Caco-2 (cell line): Measurements from ENCODE around the gene ACTN2. TPM values are rescaled to one million over a fixed set of nuclear protein-coding genes. Genes with fewer than 3 reads are reported as not detected.

Source experiments
- BruUV-seq: library from RNA; stranded (reverse); fragments of 400-500 nt; replicated peaks from 2 replicates; lab custom pipeline; 2021; lab: Mats Ljungman, UMichigan
- CTCF ChIA-PET: fragments of 300-600 bp; sonication (Branson Sonifier 250); formaldehyde crosslinking; loops from one replicate; lab custom pipeline; 2022; ENCODE audit warnings: antibody characterized with exemption; lab: Charles Lee
- POLR2A ChIA-PET: fragments of 300-600 bp; sonication (Branson Sonifier 250); formaldehyde crosslinking; loops from one replicate; lab custom pipeline; 2022; ENCODE audit warnings: antibody characterized with exemption; lab: Charles Lee
- DNase-seq, 2 experiments: peaks; one replicate each; pipeline versions ENCODE4 v3.0.0 to v3.0.0-alpha.2; 2020 to 2022
- H3K27me3 ChIP-seq: replicated peaks from 2 replicates; pipeline ENCODE4 v1.6.0; 2011; ENCODE audit warnings: low read length; ENCODE audit not compliant: control insufficient read depth, insufficient read depth
- H3K36me3 ChIP-seq: 2 replicates; pipeline ENCODE4 v1.5.1; 2011; ENCODE audit warnings: low read length; ENCODE audit not compliant: control insufficient read depth, insufficient read depth
- H3K4me1 ChIP-seq: fragments of 250-450 bp; sonication (Bioruptor Pico); 2 replicates; pipeline ENCODE4 v1.5.1; 2020; ENCODE audit warnings: mild to moderate bottlenecking
- H3K4me3 ChIP-seq: 2 replicates; pipeline ENCODE4 v1.5.1; 2011; ENCODE audit warnings: low read depth, mild to moderate bottlenecking, control low read depth, low read length
- H3K9me3 ChIP-seq: fragments of 250-450 bp; sonication (Bioruptor Pico); 2 replicates; pipeline ENCODE4 v1.5.1; 2020; ENCODE audit warnings: mild to moderate bottlenecking, moderate library complexity
- H3K27ac Mint-ChIP-seq: one replicate; pipeline ENCODE4 v1.8.0; 2022; ENCODE audit warnings: mixed read lengths; ENCODE audit not compliant: unreplicated experiment
- H3K27me3 Mint-ChIP-seq: one replicate; pipeline ENCODE4 v1.8.0; 2022; ENCODE audit warnings: mixed read lengths; ENCODE audit not compliant: insufficient read depth, unreplicated experiment
- H3K36me3 Mint-ChIP-seq: one replicate; pipeline ENCODE4 v1.8.0; 2022; ENCODE audit warnings: mild to moderate bottlenecking, mixed read lengths; ENCODE audit not compliant: insufficient read depth, unreplicated experiment
- H3K4me1 Mint-ChIP-seq: one replicate; pipeline ENCODE4 v1.8.0; 2022; ENCODE audit warnings: low read depth, mixed read lengths; ENCODE audit not compliant: unreplicated experiment
- H3K4me3 Mint-ChIP-seq: one replicate; pipeline ENCODE4 v1.8.0; 2022; ENCODE audit warnings: mild to moderate bottlenecking, moderate library complexity, mixed read lengths; ENCODE audit not compliant: unreplicated experiment
- H3K9me3 Mint-ChIP-seq: one replicate; pipeline ENCODE4 v1.8.0; 2022; ENCODE audit warnings: mixed read lengths; ENCODE audit not compliant: unreplicated experiment
- intact Hi-C: fragments of 100-400 bp; cut with micrococcal nuclease; formaldehyde crosslinking; loops from one replicate; pipeline ENCODE4 v1.10.0; 2022; ENCODE audit not compliant: unreplicated experiment
- total RNA-seq: library from RNA; stranded (reverse); gene quantifications from 2 replicates; pipeline ENCODE4 v1.2.3, GENCODE V29; 2022
- TF ChIP-seq, protein P1 (sequence below), 2 experiments: fragments of 200-600 bp in 1 of 2; IDR thresholded peaks; 1 replicate in 1 of 2; 2 replicates in 1 of 2; pipeline versions ENCODE4 v1.5.1 to v1.8.0; 2011 to 2022; ENCODE audit warnings: antibody characterized with exemption in 1 of 2, control low read depth in 1 of 2, inconsistent platforms in 1 of 2, low read depth in 1 of 2, low read length in 1 of 2, mild to moderate bottlenecking in 1 of 2, moderate library complexity in 1 of 2; ENCODE audit not compliant: insufficient read depth in 1 of 2, severe bottlenecking in 1 of 2, unreplicated experiment in 1 of 2

Gene ACTN2
- total RNA-seq, 1 experiment from 2014 or later: not detected

DNA sequence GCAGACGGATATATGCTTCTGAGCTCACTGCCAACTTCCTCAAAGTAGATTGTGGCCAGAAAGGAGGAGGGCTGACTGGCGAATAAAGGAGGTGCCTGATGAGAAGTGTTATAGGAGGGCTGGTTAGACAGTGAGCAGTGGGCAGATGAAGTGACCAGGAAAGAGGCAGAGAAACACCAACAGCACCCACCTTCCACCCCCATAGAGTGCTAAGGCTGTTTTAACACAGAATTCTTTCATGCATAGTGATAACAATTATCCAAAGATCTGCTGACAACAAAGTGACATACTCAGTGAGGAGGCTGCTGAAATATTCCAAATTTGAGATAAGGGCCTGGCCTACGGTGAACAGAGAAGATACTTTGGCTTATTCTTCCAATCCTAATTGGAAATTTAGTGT lies 87.6 kb downstream of the ACTN2 start:
- H3K4me3 Mint-ChIP-seq: no peak overlapping the region
- ChIA-PET CTCF (no interaction called here), POLR2A (no interaction called here)
- H3K27me3 Mint-ChIP-seq: peaks cover 17% of the 10 kb centered on the region
- Histone ChIP-seq H3K4me3 (no peak overlapping the region), H3K9me3 (peaks cover under 1% of the 10 kb centered on the region), H3K36me3 (no peaks in the 10 kb centered on the region), H3K27me3 (no peaks in the 10 kb centered on the region), H3K4me1 (no peaks in the 10 kb centered on the region)
- intact Hi-C loops: loop anchor here (2.0 kb wide), 1 partner anchor 15 kb away; no protein-coding TSS in a partner anchor
- H3K36me3 Mint-ChIP-seq: no peaks in the 10 kb centered on the region
- DNase-seq: no peak
- no TSS peak for BruUV-seq
- H3K9me3 Mint-ChIP-seq: peaks cover 17% of the 10 kb centered on the region
- no peak overlapping the region for H3K27ac Mint-ChIP-seq
- TF ChIP-seq, protein P1, sequence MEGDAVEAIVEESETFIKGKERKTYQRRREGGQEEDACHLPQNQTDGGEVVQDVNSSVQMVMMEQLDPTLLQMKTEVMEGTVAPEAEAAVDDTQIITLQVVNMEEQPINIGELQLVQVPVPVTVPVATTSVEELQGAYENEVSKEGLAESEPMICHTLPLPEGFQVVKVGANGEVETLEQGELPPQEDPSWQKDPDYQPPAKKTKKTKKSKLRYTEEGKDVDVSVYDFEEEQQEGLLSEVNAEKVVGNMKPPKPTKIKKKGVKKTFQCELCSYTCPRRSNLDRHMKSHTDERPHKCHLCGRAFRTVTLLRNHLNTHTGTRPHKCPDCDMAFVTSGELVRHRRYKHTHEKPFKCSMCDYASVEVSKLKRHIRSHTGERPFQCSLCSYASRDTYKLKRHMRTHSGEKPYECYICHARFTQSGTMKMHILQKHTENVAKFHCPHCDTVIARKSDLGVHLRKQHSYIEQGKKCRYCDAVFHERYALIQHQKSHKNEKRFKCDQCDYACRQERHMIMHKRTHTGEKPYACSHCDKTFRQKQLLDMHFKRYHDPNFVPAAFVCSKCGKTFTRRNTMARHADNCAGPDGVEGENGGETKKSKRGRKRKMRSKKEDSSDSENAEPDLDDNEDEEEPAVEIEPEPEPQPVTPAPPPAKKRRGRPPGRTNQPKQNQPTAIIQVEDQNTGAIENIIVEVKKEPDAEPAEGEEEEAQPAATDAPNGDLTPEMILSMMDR (IDR thresholded peaks at IDR 0.05; ENCODE audit: insufficient read depth in 1 of 2, low read depth in 1 of 2, low read length in 1 of 2, severe bottlenecking in 1 of 2, unreplicated experiment in 1 of 2): no peak
- H3K4me1 Mint-ChIP-seq: no peaks in the 10 kb centered on the region

DNA sequence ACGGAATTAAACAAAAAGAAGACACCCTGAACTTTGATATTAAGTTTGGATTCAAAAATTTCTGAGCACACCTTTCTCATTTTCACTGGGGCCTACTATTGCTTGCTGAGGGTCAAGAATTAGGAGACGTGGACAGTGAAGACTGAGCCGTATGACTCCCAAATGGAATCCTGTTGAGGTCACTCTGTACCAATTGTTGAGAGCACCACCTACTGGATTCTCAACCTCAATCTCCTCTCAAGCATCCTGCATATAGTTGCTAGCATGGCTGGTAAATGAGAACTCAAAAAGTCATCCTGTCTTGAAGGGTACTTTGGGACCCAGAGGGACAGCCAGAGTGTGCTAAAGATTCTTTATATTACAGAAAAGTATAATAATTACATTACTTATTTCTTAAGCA lies 88.6 kb downstream of the ACTN2 start:
- TF ChIP-seq, protein P1 (IDR thresholded peaks at IDR 0.05; ENCODE audit: insufficient read depth in 1 of 2, low read depth in 1 of 2, low read length in 1 of 2, severe bottlenecking in 1 of 2, unreplicated experiment in 1 of 2): peak; percentile 44 to 53
- ChIA-PET CTCF (interaction anchor here (0.7 kb wide), 2 partner anchors 376 to 643 kb away, joined by 3 to 4 read pairs; no protein-coding TSS in a partner anchor), POLR2A (no interaction called here)
- DNase-seq: peak in 1 of 2 experiments; percentile 23
- intact Hi-C loops: loop anchor here (1.0 to 5.0 kb wide), 3 partner anchors 16 to 673 kb away; no protein-coding TSS in a partner anchor
- H3K9me3 ChIP-seq: peaks cover 8% of the 10 kb centered on the region
- Mint-ChIP-seq H3K9me3 (peaks cover 27% of the 10 kb centered on the region), H3K27ac (no peak overlapping the region), H3K4me1 (no peaks in the 10 kb centered on the region), H3K27me3 (peaks cover 17% of the 10 kb centered on the region), H3K36me3 (no peaks in the 10 kb centered on the region), H3K4me3 (no peak overlapping the region)
- H3K36me3 ChIP-seq: no peaks in the 10 kb centered on the region
- H3K4me1 ChIP-seq: no peaks in the 10 kb centered on the region
- no peaks in the 10 kb centered on the region for H3K27me3 ChIP-seq
- no peak overlapping the region for H3K4me3 ChIP-seq
- no TSS peak for BruUV-seq

DNA sequence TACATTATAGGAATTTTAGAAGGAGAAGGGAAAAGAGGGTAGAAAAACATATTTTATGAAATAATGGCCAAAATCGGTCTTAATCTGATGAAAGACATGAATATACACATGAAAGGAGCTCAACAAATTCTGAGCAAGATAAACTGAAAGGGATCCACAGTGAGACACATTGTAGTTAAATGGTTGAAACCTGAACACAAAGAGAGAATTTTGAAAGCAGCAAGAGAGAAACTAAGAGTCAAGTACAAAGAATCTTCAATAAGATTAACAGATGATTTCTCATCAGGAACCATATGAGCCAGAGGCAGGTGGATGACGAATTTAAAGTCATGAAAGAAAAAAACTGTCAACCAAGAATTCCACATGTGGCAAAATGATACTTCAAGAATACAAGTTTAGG lies 93.0 kb downstream of the ACTN2 start:
- POLR2A ChIA-PET: no interaction called here
- TF ChIP-seq, protein P1 (IDR thresholded peaks at IDR 0.05; ENCODE audit: insufficient read depth in 1 of 2, low read depth in 1 of 2, low read length in 1 of 2, severe bottlenecking in 1 of 2, unreplicated experiment in 1 of 2): no peak
- peaks cover 37% of the 10 kb centered on the region for H3K9me3 Mint-ChIP-seq

More for the DNA sequence above, 93.0 kb downstream of the ACTN2 start:
- Histone ChIP-seq H3K36me3 (no peaks in the 10 kb centered on the region), H3K27me3 (no peaks in the 10 kb centered on the region), H3K9me3 (peaks cover 8% of the 10 kb centered on the region), H3K4me1 (no peaks in the 10 kb centered on the region), H3K4me3 (no peak overlapping the region)
- BruUV-seq: no TSS peak
- Mint-ChIP-seq H3K27ac (no peak overlapping the region), H3K4me1 (no peaks in the 10 kb centered on the region), H3K36me3 (no peaks in the 10 kb centered on the region), H3K27me3 (peaks cover 20% of the 10 kb centered on the region), H3K4me3 (no peak overlapping the region)
- DNase-seq: no peak
- intact Hi-C loops: loop anchor here (5.0 kb wide), 1 partner anchor 677 kb away; no protein-coding TSS in a partner anchor
- CTCF ChIA-PET: no interaction called here
